Glutamatergic neuron (in vitro differentiated cells): ENCODE data around the gene ZNF287. TPM values are rescaled to one million over a fixed set of nuclear protein-coding genes. Genes with fewer than 3 reads are reported as not detected.

Experiments used
- DNase-seq: peaks from one replicate; pipeline ENCODE4 v3.0.0; 2022
- H3K27ac Mint-ChIP-seq: one replicate; pipeline ENCODE4 v1.8.0; 2020; ENCODE audit warnings: mild to moderate bottlenecking, mixed read lengths, inconsistent platforms; ENCODE audit not compliant: unreplicated experiment
- H3K27me3 Mint-ChIP-seq: one replicate; pipeline ENCODE4 v1.8.0; 2020; ENCODE audit warnings: mild to moderate bottlenecking, moderate library complexity, mixed read lengths, inconsistent platforms; ENCODE audit not compliant: unreplicated experiment
- H3K36me3 Mint-ChIP-seq: one replicate; pipeline ENCODE4 v1.8.0; 2020; ENCODE audit warnings: mild to moderate bottlenecking, mixed read lengths, inconsistent platforms; ENCODE audit not compliant: unreplicated experiment
- H3K4me1 Mint-ChIP-seq: one replicate; pipeline ENCODE4 v1.8.0; 2020; ENCODE audit warnings: mild to moderate bottlenecking, low read depth, mixed read lengths, inconsistent platforms; ENCODE audit not compliant: unreplicated experiment
- H3K4me3 Mint-ChIP-seq: one replicate; pipeline ENCODE4 v1.8.0; 2020; ENCODE audit warnings: mild to moderate bottlenecking, mixed read lengths, inconsistent platforms; ENCODE audit not compliant: unreplicated experiment
- H3K9me3 Mint-ChIP-seq: one replicate; pipeline ENCODE4 v1.8.0; 2020; ENCODE audit warnings: mild to moderate bottlenecking, moderate library complexity, mixed read lengths, inconsistent platforms; ENCODE audit not compliant: unreplicated experiment
- total RNA-seq: library from RNA; stranded (reverse); fragmentation: NEBNext Ultra II Directional; extraction: Animal tissue kit (Norgen Biotek cat#: 25700); gene quantifications from one replicate; pipeline ENCODE4 v1.2.1, GENCODE V29; 2021; ENCODE audit not compliant: unreplicated experiment
- TF ChIP-seq, protein P1 (sequence below): fragments of 200-600 bp; sonication (generic); IDR thresholded peaks from one replicate; pipeline ENCODE4 v1.5.0; 2021; ENCODE audit not compliant: partially characterized antibody, unreplicated experiment

The ZNF287 gene
- total RNA-seq, 1 donor from 2014 or later, result 17.4 TPM

DNA sequence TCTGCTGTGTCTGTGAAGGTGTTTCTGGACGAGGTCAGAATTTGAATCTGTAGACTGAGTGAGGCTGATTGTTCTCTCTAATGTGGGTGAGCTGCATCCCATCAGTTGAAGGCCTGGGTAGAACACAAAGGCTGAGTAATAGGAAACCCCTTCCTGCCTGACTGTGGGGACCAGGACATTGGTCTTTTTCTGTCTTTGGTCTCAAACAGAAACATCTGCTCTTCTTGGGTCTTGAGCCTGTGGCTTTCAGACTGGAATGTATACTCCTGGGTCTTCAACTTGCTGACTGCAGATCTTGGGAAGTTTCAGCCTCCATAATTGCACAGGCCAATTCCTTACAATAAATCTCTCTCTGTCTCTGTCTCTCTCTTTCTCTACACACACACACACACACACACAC is 57.4 kb downstream of the ZNF287 start:
- H3K36me3 Mint-ChIP-seq, result no peaks in the 10 kb centered on the region
- H3K27ac Mint-ChIP-seq, result peak overlapping the region; percentile 93
- no peak overlapping the region for H3K4me3 Mint-ChIP-seq
- DNase-seq, result no peak
- peaks cover 4% of the 10 kb centered on the region for H3K27me3 Mint-ChIP-seq
- H3K4me1 Mint-ChIP-seq, result peaks cover 16% of the 10 kb centered on the region
- H3K9me3 Mint-ChIP-seq, result peaks cover 6% of the 10 kb centered on the region
- TF ChIP-seq, protein P1, sequence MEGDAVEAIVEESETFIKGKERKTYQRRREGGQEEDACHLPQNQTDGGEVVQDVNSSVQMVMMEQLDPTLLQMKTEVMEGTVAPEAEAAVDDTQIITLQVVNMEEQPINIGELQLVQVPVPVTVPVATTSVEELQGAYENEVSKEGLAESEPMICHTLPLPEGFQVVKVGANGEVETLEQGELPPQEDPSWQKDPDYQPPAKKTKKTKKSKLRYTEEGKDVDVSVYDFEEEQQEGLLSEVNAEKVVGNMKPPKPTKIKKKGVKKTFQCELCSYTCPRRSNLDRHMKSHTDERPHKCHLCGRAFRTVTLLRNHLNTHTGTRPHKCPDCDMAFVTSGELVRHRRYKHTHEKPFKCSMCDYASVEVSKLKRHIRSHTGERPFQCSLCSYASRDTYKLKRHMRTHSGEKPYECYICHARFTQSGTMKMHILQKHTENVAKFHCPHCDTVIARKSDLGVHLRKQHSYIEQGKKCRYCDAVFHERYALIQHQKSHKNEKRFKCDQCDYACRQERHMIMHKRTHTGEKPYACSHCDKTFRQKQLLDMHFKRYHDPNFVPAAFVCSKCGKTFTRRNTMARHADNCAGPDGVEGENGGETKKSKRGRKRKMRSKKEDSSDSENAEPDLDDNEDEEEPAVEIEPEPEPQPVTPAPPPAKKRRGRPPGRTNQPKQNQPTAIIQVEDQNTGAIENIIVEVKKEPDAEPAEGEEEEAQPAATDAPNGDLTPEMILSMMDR, result no peak

DNA sequence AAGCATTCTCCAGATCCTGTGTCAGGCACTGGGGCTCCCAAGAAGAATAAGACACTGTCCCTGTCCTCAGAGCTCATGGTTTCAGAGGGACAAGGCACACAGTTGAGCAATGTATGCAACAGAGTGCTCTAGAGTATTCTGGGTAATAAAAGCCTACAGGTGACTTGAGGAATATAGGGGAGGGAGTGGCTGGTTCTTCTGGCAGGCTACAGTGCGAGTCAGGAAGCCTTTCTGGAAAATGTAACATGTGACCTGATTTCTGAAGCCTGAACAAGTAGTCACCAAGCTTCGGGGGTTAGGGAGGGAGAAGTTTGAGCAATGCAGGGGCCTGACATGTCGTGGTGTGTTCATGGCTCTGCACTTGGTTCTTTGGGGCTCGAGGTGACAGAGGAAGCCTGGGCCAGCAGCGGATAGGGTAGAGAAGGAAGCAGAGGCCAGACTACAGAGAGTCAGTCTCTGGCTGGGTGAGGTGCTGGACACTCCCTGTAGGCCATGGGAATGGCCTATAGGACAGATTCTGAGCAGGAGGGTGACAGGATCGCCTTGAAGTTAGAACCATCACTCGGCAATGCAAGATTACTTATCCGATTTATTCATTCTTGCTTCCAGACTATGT is 61.0 kb downstream of the ZNF287 start:
- Mint-ChIP-seq H3K4me3 (no peak overlapping the region), H3K36me3 (no peaks in the 10 kb centered on the region), H3K27ac (no peak overlapping the region), H3K27me3 (peaks cover 4% of the 10 kb centered on the region), H3K9me3 (peaks cover 2% of the 10 kb centered on the region), H3K4me1 (peaks cover 11% of the 10 kb centered on the region)
- no peak for DNase-seq
- TF ChIP-seq, protein P1, result no peak

DNA sequence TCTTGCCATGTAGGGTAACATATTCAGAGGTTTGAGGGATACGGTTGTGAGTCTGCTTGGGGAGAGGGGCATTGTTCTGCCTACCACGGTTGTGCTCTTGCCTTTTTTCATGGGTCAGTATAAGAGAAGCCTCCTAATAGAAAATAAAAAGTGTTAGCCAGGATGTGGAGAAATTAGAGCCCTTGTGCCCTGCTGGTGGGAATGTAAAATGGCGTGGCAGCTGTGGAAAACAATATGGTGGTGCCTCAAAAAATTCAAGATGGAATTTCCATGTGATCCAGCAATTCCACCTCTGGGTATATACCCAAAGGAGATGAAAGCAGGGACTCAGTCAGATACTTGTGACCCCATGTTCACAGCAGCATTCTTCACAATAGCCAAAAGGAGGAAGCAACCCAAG is 62.8 kb downstream of the ZNF287 start:
- Mint-ChIP-seq H3K27ac (no peak overlapping the region), H3K9me3 (peaks cover 2% of the 10 kb centered on the region), H3K4me1 (peaks cover 1% of the 10 kb centered on the region), H3K27me3 (peaks cover 2% of the 10 kb centered on the region), H3K36me3 (no peaks in the 10 kb centered on the region), H3K4me3 (no peak overlapping the region)
- TF ChIP-seq, protein P1, result peak; percentile 24
- no peak for DNase-seq

DNA sequence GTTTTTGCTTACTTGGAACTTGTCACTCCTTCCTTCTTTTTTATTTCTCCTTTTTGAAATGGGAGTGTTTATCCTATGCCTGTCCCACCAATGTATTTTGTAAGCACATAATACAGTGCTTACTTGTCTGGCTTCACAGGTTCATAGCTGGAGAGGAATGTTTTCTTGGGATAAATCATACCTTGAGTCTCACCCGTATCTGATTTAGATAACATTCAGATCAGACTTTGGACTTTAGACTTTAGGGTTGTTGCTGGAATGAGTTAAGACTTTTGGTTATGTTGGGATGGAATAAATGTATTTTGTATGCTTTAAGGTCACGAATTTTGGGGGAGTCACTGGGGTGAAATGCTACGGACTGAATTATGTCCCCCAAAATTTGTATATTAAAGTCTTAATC is 64.0 kb downstream of the ZNF287 start:
- Mint-ChIP-seq H3K36me3 (no peaks in the 10 kb centered on the region), H3K4me3 (no peak overlapping the region), H3K4me1 (peaks cover 6% of the 10 kb centered on the region), H3K9me3 (peaks cover 2% of the 10 kb centered on the region), H3K27ac (no peak overlapping the region), H3K27me3 (peaks cover 2% of the 10 kb centered on the region)
- no peak for DNase-seq
- TF ChIP-seq, protein P1, result no peak

Other genes starting within 250 kb of the ZNF287 start
- 178 TPM for gene CENPV, start 215.7 kb downstream of the ZNF287 start, total RNA-seq
- gene UBB, start 188.1 kb downstream of the ZNF287 start, total RNA-seq, result 1,286 TPM
- 27.0 TPM for gene TRPV2, start 153.6 kb downstream of the ZNF287 start, total RNA-seq
- 7.3 TPM for gene LRRC75A, start 77.0 kb downstream of the ZNF287 start, total RNA-seq
- 11.2 TPM for gene ZNF624, start 84.6 kb upstream of the ZNF287 start, total RNA-seq
- gene CCDC144A, start 121.0 kb upstream of the ZNF287 start, total RNA-seq, result 1.2 TPM